ENCODE measurements around the gene IGFL4. TPM values are rescaled to one million over a fixed set of nuclear protein-coding genes. Genes with fewer than 3 reads are reported as not detected.
A peak's percentile ranks its signal among the peaks of the same experiment; 100 is the strongest.

Gene IGFL4
- total and polyA plus RNA-seq, 2 of the 8 experiments (the other 6 are each of a cell fraction or from before 2014, with no cell fraction given): 0.05 to 0.11 TPM

DNA sequence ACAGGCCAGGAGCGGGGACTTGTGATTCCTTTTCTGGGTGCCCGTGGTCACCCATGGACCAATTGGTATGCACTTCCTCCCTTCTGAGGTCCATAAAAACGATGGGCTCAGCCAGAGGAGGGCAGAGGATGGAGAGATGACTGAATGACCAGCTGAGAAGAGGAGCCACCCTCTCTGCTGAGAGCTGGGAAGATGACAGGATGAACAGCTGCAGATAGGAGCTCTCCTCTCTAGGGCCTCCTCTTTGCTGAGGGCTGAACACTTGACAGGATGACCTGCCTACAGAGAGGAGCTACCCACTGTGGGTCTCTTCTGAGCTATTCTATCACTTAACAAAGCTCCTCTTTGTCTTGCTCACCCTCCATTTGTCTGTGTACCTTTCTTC lies 4.1 kb downstream of the IGFL4 start:
- Histone ChIP-seq H2BK20ac (ENCODE audit: low read length) (no peak overlapping the region), H3K9me3 (ENCODE audit: insufficient read depth in 2 of 2, low read depth in 1 of 2, low read length in 1 of 2) (peaks cover 2 to 5% of the 10 kb centered on the region in 2 experiments; a peak in 1 of 4 replicates), H3K4me1 (replicated peaks in 1 of 4; ENCODE audit: control insufficient read depth in 3 of 4, insufficient read depth in 4 of 4, low read length in 3 of 4) (no peaks in the 10 kb centered on the region), H2BK120ac (replicated peaks; ENCODE audit: low read depth, low read length) (no peak overlapping the region), H3K9ac (replicated peaks in 1 of 4; ENCODE audit: extremely low read depth in 1 of 4, low read depth in 3 of 4, low read length in 3 of 4) (no peak overlapping the region), H2AFZ (ENCODE audit: low read length) (no peak overlapping the region), H2AK5ac (ENCODE audit: low read depth, low read length) (no peak overlapping the region), H3K79me1 (ENCODE audit: low read depth, low read length) (no peaks in the 10 kb centered on the region; the same call in 1 of the 2 replicates), H2BK12ac (ENCODE audit: low read depth, low read length) (no peak overlapping the region), H3K23ac (ENCODE audit: insufficient read length) (no peak overlapping the region), H4K5ac (ENCODE audit: insufficient read length, low read depth, low read length) (no peak overlapping the region), H3K36me3 (ENCODE audit: control insufficient read depth in 2 of 4, insufficient read depth in 4 of 4, low read length in 3 of 4) (no peaks in the 10 kb centered on the region), H3K23me2 (ENCODE audit: low read depth, low read length) (no peaks in the 10 kb centered on the region), H4K8ac (ENCODE audit: extremely low read depth, insufficient read depth, low read length) (peak overlapping the region; percentile 85), H3K14ac (ENCODE audit: insufficient read length) (no peak overlapping the region), H3K4me2 (ENCODE audit: insufficient read depth in 1 of 2, low read depth in 2 of 2, low read length in 2 of 2) (no peak overlapping the region), H3K4me3 (ENCODE audit: extremely low read depth in 1 of 4, insufficient read depth in 2 of 4, low read depth in 3 of 4, low read length in 4 of 4) (no peak overlapping the region), H3K18ac (ENCODE audit: extremely low read depth, low read length) (no peak overlapping the region), H3K79me2 (ENCODE audit: control insufficient read depth in 1 of 2, insufficient read depth in 2 of 2, low read length in 2 of 2) (no peaks in the 10 kb centered on the region), H2BK5ac (ENCODE audit: low read depth, low read length) (no peak overlapping the region), H3K56ac (replicated peaks; ENCODE audit: insufficient read length, low read depth, low read length) (no peak overlapping the region), H4K20me1 (replicated peaks in 1 of 2; ENCODE audit: control insufficient read depth in 1 of 2, insufficient read depth in 2 of 2, low read length in 2 of 2) (no peaks in the 10 kb centered on the region), H4K91ac (replicated peaks; ENCODE audit: insufficient read length, low read length) (no peak overlapping the region), H3K27me3 (replicated peaks in 1 of 4; ENCODE audit: control insufficient read depth in 3 of 4, extremely low read depth in 1 of 4, insufficient read depth in 3 of 4, low read length in 3 of 4) (peaks cover 0 to 2% (median 2%) of the 10 kb centered on the region in 4 experiments; a peak in 4 of 7 replicates), H3K4ac (replicated peaks; ENCODE audit: insufficient read length, low read depth, low read length) (no peak overlapping the region), H3K27ac (ENCODE audit: low read depth, low read length) (no peak overlapping the region), H2BK15ac (ENCODE audit: low read length) (no peak overlapping the region)
- DNase-seq (ENCODE audit: low read depth in 1 of 2, low spot score in 2 of 2) (no peak), FAIRE-seq (no peak)
- ChIA-PET CTCF (ENCODE audit: partially characterized antibody) (interaction anchor here (0.7 to 17.0 kb wide), 7 partner anchors 9 to 363 kb away, joined by 3 to 250 read pairs (median 4); partner anchors contain the start of gene IGFL2), POLR2A (ENCODE audit: partially characterized antibody) (interaction anchor here (0.8 to 1.7 kb wide), 3 partner anchors 13 to 17 kb away, joined by 3 read pairs; partner anchors contain the start of gene PGLYRP1)
- WGBS, 2 experiments (ENCODE audit: extremely low coverage in 1 of 2, insufficient coverage in 1 of 2, insufficient read length in 1 of 2, insufficient replicate concordance in 2 of 2, low coverage in 1 of 2, low lambda C conversion rate in 2 of 2, missing lambda C conversion rate in 1 of 2): 72% methylated on average over 3 of the region's 3 CpGs; no CpG with 5 or more reads in 1 of the 2 experiments
- TF ChIP-seq TCF12 (IDR thresholded peaks at IDR 0.05; ENCODE audit: low read depth, low read length) (no peak), CTBP2 (IDR thresholded peaks at IDR 0.05; ENCODE audit: borderline replicate concordance, insufficient read depth, insufficient read length, low read length) (no peak), CHD1 (IDR thresholded peaks at IDR 0.05; ENCODE audit: low read depth, low read length) (no peak), POLR2A (IDR thresholded peaks at IDR 0.05; ENCODE audit: control extremely low read depth in 1 of 2, low read depth in 2 of 2, low read length in 2 of 2) (no peak), RXRA (IDR thresholded peaks at IDR 0.05; ENCODE audit: insufficient read depth, low read depth, low read length) (no peak), SUZ12 (IDR thresholded peaks at IDR 0.05; ENCODE audit: low read length) (no peak), FOSL1 (IDR thresholded peaks at IDR 0.05; ENCODE audit: insufficient read depth, low read depth, low read length) (no peak), POLR2AphosphoS5 (IDR thresholded peaks at IDR 0.05; ENCODE audit: low read depth, low read length) (no peak), HDAC6 (IDR thresholded peaks at IDR 0.05; ENCODE audit: low read depth, low read length) (no peak), JUN (IDR thresholded peaks at IDR 0.05; ENCODE audit: low read depth, low read length) (no peak), BCL11A (IDR thresholded peaks at IDR 0.05; ENCODE audit: low read depth in 2 of 2, low read length in 2 of 2) (no peak), SRF (IDR thresholded peaks at IDR 0.05; ENCODE audit: low read depth, low read length) (no peak)
- TF ChIP-seq, protein P1, sequence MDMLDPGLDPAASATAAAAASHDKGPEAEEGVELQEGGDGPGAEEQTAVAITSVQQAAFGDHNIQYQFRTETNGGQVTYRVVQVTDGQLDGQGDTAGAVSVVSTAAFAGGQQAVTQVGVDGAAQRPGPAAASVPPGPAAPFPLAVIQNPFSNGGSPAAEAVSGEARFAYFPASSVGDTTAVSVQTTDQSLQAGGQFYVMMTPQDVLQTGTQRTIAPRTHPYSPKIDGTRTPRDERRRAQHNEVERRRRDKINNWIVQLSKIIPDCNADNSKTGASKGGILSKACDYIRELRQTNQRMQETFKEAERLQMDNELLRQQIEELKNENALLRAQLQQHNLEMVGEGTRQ (IDR thresholded peaks at IDR 0.05; ENCODE audit: low read length): no peak
